ENCODE results near the gene GAS2L2.

GAS2L2 gene

DNA sequence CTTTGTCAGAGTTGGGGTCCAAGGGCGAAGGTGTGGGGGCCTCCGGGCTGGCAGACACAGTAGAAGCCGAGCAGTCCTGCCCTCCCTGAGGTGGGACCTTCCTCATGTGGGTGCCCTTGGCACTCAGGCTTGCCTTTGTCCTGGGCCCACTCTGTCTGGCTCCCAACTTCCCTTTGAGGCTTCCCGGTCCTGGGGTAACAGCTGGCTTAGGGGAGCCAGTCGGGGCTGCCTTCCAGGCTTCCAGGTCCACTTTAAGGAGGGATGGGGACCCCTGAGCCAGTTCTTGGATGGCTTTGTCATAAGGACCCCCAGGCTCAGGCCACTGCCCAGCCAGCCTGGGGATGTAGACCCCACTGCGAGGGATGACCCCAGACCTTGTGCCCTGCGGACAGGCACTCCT lies 7.8 kb downstream of the GAS2L2 start:
- no peak for DNase-seq

DNA sequence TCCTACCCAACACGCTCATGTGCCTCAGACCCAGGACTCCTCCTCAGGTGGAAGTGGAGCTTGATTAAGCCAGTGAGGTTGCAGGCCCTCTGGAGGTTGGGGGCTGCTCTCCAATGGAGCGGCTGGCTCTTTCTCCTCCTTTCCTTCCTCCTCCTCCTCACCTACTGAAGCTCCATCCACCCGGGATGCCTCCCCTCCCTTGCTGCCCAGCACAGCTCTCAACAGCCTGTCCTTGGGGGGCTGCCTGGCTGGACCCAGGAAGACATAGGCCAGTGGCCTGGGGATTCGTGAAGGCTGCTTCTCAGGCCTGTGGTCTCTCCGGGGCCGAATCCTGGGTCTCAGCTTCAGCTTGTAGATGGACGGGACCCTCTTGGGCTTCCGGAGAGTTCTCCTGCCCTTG lies 8.2 kb downstream of the GAS2L2 start:
- DNase-seq = no peak

DNA sequence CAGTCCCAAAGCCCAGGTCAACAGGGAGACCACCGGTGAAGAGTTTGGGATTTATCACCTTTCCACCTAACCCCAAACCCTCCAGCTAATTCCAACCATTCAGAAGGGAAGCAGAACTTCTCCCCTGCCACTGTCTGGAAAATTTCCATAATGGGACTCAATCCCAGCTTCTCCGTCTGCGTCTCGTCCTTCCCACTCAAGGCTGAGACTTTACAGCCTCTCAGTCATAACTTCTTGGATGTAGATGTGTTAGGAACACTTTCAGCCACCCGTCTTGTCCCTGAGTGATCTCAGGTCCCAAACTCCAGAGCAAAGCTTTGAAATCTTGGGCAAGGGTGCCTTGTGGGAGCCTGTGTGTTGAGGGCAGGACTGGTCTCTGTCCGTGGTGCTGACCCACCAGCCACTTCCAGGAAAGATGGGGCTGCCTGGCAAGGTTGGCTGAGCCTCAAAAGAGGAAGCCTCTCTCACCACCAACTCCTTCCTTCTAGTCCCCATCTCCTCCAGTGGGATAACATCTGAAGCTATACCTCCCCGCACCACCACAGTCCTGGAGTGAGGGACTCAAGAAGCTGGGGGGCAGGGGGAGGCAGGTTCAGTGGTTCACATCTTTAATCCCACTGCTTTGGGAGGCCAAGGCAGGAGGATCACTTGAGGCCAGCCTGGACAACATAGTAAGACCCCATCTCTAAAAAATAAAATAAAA lies 9.3 kb downstream of the GAS2L2 start:
- no peak for DNase-seq

DNA sequence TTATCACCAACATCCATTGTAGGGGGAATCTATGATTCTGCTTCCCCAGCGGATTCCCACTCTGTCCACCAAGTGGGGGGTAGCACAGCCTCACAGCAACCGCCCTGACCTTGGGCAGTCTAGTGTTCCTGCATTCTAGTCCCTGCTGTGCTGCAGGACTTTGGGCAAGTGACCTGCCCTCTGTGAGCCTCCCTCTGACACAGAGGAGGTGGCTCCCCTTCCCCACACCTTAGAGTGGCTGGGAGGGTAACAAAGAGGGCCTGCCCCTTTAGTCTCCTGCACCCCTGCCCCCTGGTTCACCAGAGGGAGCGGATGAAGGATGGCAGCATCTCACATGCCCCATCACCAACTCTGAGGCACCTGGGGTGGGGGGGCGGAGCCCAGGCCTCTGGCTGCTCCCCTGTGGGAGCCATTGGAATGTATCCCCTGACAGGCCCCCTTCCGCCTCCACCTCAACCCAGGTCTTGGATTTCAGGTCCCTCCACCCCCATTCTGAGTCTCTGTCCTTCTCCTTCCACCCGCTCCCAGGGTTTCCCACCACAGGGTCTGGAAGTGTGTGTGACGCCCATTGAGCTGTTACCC lies 10.1 kb downstream of the GAS2L2 start:
- DNase-seq = no peak

DNA sequence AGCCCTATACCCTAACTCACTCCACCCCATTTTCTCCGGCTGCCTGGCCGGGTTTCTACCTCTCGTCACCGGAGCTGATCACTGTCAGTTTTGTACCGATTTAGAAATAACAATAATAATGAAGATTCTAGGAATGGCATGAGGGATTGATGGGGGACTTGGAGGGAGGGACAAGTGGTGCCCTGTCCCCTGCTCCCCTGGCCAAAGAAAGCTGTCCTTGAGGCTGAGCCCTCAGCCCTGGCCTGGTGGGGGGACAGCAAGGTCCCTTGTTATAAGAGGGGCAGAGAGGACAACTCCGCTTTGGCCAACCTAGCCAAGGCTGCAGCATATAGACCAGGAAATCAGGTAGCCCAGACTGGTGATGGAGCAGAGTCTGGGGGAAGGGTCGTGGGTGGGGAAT lies 10.5 kb downstream of the GAS2L2 start:
- no peak for DNase-seq

DNA sequence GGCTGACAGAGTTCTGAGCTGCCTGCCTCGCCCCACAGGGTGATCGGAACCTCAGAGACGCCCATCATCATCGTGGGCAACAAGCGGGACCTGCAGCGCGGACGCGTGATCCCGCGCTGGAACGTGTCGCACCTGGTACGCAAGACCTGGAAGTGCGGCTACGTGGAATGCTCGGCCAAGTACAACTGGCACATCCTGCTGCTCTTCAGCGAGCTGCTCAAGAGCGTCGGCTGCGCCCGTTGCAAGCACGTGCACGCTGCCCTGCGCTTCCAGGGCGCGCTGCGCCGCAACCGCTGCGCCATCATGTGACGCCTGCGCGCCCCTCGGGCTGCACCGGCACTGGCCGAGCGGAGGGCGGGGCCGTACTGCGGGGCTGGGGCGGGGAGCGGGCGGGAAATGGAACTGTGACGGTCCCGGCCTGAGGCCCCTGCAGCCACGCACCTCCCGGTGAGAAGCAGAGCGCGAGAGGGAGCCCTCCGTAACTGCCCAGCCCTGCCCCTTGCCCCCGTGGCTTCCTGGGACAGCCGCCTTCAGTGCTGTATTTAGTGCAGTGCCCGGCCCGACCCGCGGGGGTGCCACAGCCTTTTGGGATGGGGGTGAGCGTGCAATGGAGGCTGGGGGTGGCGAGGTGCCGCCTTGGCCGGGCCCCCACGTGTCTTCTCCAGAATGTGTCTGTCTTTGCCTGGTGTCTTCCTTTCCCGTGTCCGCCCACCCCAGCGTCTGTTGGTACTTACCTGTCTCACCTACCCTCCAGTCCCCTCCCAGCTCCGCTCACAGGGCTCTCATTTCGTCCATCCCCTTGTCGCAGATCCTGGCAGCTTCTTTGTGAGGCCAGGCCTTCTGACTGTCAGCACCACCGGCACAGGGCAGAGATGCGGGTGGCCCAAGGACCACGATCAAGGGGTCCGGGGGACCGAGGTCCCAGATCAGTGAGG lies 11.8 kb downstream of the GAS2L2 start:
- DNase-seq = no peak

DNA sequence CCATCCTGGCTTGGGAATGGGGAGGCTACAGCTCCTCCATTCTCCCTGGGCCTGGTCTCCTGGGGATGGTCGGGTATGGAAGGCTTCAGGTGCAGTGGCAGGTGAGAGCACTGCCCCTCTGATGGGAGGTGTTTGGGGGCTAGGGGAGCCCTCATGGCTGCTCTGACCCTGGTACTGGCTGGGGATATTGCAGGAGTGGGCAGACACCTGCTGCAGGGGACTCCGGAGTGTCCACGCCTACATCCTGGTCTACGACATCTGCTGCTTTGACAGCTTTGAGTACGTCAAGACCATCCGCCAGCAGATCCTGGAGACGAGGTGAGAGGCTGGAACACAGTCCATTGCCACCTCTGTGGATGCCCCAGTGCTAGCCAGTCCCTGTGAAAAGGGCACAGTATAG lies 12.8 kb downstream of the GAS2L2 start:
- no peak for DNase-seq

DNA sequence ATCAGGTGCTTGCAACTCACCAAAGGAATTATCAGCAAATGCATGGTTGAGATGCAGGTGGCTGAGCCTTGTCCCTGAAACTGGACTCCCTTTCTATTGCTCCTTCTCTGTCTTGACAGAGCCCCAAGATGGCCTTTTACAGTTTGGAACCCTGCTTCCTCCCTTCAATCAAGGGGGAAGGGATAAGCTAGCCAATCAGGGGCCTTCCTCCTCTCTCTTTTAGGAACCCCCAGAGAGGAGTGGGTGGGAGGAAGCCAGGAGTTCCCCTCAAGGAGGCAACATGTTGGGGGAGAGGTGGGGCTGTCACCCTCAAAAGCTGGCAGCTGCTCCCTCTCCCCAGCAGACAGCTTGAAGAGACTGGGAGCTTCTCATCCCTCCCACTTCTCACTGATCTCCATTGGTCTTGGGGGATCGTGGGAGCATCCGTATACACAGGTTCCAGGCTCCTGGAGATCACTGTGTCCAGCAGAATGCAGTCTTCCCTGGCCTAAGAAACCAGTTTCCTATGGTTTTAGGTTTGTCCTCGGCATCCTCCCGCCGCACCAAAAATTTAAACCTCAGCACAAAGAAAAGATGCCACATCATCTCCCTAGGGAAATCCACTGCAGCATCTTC lies 14.4 kb downstream of the GAS2L2 start:
- DNase-seq = no peak

DNA sequence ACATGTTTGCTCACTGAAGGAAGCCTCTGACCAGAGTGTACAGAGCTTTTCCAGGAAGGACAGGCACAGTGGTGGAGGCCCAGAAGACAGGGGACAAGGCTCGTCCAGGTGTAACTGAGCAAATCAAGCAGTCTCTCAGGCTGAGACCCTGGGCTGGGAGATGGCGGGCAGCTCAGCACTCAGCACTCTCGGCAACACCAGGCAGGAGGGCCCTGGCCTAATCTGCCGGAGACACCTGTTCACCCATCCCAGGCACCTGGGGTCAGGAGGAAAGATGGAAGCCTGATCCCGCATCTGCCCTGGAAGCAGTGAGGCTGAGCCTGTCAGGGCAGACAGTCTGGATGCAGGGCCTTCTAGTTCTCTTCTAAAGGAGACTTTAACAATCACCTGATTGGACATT lies 16.8 kb downstream of the GAS2L2 start:
- DNase-seq = no peak

DNA sequence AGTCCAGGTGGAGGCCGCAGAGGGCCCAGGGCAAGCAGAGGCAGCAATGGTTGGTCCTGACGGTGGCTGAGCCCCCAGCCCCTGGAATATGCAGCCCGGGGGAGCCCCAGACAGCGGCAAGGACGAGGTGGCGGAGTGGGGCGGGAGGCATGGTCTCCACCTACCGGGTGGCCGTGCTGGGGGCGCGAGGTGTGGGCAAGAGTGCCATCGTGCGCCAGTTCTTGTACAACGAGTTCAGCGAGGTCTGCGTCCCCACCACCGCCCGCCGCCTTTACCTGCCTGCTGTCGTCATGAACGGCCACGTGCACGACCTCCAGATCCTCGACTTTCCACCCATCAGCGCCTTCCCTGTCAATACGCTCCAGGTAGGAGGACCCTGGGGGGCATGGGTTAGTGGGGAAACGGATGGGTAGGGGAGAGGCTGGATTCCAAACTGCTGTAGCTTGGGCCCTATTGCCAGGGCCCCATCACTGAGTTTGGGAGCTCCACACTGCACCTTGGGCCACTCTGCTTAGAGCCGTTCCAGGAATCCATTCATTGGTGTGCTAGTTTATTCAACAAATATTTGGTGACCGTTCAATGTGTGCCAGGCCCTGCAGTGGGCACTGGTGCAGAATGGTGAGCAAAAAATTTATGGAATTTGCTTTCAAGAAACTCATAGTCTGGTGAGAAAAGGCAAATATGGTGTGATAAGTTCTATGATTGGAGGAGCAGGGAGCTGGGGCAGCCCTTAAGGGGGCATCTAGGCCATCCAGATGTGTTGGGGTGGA lies 17.8 kb downstream of the GAS2L2 start:
- DNase-seq = no peak

DNA sequence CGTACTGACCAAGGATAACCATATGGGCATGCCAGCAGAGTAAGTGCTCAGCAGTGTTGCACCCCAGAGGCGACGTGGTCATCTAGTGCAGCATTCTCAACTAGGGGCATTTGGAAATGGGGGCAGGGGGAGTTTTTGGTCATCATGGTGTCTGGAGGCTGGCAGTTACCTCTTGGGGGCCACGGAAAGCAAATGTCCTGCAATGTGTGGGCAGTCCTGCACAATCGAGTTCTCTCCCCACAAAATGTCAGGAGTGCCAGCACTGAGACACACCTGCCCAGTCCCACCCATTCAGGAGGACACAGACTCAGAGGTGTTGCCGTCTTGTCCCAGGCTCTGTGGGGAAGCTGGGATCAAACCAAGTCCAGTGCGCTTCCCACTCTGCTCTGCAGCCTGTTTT lies 18.6 kb downstream of the GAS2L2 start:
- DNase-seq = no peak

DNA sequence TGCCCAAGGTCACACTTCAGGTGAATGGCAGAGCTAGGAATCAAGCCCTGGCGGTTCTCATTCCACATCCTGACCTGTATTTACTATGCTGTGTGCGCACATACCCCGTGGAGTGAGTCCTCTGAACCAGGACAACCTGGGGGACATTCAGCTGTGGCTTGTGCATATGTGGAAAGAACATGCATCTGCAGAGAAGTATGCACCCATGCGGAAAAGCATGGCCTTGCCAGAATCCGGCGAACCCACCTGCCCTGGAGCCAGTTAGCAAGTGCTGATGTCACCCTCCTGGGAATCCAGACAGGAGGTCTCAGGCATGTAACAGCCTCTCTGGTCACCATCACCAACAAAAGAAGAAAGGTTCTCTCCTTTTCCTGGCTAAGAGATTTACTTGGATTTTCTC lies 19.7 kb downstream of the GAS2L2 start:
- DNase-seq = no peak

DNA sequence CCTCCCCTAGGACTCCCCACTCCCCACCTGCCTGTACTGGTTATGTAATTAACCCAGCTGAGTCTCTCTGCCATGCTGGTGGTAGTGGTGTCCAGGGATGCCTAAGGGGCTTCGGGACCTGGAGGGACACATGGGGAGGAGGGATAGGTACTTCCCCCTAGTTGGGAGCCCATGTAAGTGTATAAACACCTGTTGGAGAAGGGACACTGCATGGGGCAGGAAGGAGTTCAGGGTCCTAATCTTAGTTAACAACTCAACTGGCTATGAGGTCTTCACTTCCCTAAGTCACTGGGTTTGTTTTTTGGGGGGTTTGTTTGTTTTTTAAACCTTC lies 20.3 kb downstream of the GAS2L2 start:
- no peak for DNase-seq

DNA sequence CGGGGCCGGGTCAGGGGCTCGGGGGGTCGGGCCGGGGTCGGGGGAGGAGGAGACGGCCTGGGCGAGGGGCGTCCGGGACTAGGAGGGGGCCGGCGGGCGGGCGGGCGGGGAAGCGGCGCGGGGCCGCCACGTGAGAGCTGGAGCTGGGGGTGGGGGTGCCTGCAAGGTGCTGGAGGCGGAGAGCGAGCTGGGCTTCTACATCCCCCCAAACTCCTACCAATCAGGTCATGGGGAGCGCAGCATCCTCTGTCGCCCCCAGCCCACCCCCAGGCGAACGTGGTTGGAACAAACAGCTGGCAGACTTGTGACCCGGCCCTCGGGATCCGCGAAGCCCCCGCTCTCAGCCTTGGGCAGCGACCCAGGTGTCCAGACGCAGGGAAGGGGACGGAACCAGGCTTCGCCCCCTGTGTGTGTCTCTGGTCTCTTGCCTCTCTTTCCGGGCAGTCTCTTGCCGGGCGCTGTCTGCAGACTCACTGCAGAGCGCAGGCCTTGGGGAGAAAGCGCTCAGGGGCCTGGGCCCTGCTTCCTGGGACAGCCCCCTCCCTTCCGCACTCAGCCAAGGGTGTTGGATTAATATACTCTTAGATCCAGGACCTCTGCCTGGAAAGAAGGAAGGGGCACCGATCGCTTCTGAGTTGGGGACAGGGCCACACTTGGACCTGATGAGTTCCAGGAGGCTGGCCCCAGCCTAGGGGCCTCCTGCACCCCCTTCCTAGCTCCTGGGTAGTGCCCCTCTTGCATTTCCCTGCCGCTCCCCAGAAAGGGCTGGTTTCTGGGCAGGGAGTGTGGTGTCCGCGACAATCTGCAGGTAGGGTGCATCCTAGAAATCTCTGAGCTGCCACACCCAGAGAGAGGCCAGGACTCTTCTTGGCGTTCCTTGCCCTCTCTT lies 20.9 kb downstream of the GAS2L2 start:
- DNase-seq = no peak

DNA sequence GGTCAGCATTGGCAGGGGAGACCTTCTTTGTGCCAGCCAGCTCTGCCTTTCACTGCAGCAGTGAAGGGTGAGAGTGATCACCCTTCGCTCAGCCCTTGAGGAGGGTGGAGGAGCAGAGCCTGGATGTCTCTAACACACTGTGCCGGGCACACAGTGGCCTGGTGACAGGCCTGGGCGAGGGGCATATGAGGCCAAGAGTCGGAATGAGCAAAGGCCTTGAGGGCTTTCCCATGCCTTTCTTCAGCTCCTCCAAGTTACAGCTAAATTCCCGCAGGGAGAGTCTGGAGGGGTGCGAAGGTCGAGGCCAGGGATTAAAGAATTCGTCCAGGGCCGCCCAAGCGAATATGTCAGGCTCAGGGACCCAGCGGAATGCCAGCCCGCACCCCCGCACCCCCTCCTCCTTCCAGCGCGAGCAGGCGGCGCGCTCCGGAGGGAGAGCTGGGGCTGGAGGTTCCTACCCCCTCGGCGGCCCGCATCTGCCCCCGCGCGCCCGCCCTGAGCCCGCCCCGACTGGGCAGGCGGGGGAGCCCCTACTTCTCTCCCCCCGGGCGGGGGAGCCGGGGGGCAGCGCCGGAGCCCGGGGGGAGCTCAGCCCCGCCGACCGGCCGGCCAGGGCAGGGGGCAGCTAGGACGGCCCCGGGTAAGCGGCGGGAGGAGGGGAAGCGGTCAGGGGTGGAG lies 21.7 kb downstream of the GAS2L2 start, which contains the start of gene RASL10B:
TSS of gene RASL10B (plus strand) at position 401 of the 678 bp plus-strand sequence. CDS start 3,546 bp downstream, outside the sequence.
- peak; percentile 55 to 58 for DNase-seq

DNA sequence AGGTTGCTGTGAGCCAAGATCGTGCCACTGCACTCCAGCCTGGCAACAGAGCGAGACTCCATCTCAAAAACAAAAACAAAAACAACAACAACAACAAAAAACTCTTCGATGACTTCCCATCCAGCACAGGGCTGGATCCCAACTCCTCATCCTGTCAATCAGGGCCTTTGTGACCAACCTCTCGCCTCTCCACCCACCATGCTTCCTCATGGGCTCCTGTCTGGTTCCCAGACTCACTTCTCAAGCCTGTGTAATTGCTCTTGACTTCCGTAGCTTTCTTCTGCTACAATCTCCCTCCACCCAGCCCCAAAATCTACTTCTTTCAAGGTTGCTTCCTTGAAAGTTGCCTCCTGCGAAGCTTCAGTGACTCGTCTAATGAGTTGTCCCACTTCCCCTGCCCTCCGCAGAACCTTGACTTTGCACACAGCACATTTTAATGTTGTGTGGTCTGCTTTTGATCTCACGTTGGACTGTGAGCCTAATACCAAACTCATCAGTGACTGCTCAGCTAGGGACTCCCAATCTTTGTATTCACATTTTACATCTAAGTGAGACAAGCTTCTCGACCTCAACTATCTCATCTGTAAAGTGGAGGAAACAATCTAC lies 22.5 kb downstream of the GAS2L2 start:
- no peak for DNase-seq

DNA sequence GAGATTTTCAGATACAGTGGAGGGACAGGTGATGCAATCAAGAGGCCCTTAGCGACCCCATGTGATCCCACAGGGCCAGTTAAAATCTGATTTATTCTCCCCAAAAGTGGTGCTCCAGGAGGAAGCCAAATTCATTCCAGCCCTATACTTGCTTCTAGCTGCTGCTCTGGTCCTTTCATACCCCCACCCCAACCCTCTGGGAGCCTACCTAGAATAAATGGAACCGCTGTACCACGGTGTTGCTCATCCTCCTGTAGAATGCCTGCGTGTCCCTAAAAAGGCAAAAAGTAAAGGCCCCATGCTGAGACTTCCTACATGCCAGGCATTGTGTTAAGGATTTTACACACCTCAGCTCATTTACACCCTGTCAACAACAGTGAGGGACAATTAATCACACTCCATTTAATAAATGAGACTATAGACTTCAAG lies 23.6 kb downstream of the GAS2L2 start:
- DNase-seq = no peak

DNA sequence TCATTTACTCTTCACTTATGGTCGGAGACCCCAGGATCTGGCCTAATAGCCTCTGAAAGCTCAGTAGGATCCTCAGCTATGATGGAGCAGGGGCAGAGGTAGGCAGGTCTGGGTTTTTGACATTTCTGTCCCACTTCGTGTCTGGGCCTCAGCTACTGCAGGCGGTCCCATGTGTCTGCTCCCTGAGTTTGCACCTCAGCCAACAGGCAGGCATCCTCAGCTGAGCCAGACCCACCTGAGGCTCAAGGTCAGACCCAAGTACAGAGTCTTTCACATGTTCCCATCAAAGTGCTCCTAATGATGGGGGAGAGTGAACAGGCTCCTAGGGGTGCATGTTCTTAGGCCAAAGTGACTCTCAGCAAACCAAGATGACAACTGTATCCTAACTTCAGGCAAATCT lies 24.5 kb downstream of the GAS2L2 start:
- DNase-seq = no peak

DNA sequence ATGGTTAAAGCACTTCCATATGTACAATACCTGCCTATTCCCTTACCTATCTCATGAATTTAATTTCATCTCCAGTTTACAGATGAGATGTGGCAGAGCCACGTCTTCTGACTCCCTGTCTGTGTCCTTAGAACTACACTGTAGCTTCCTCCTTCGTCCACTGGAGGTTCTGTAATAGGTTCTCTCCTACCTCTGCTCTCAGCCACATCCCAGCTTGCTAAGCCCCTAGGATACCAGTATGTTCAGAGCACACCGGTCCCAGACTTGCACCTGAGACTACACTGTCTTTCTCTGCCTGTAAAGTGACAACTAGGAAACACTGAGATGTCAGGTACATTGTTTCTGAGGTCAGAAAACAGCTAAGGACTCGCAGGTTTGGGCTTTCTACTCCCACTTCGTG lies 25.4 kb downstream of the GAS2L2 start:
- DNase-seq = no peak

DNA sequence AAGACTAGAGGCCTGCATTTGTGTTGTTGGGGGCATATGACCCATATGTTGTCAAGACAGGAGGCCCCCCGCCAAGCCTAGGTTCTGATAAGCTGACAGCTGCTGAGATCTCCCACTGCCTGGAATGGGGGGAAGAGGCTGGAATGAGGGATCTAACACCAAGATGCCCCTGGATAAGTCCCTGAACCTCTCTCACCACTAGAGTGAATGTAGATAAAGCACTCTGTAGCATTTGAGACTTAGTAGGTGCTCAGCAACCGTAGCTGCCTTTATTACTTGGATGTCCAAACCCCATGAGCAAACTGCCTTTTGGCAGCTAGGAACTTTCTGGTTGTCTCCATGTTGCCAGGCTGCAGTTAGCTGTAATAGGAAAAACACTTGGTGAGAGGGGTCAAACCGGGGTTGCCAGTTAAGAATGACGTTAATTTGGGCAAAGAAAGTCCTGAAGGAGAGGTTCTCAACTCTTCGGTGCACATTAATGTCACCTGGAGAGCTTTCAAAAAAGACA lies 26.0 kb downstream of the GAS2L2 start:
- DNase-seq = no peak

Measured in activated CD4-positive, alpha-beta T cell treated with anti-CD3 and anti-CD28 coated beads for 4 hours (primary cell).